AG04449 (cell line): ENCODE measurements around the gene EIF6.

Source experiments
- CTCF ChIA-PET: fragments of 350-600 bp; formaldehyde crosslinking; extraction: SDS; loops from one replicate; lab custom pipeline; 2021; ENCODE audit warnings: antibody characterized with exemption; lab: Yijun Ruan, JAX
- POLR2A ChIA-PET: fragments of 400-600, 350-600 bp; formaldehyde crosslinking; extraction: SDS; loops from one replicate; lab custom pipeline; 2020; ENCODE audit warnings: antibody characterized with exemption, inconsistent platforms; lab: Yijun Ruan, JAX
- DNase-seq: peaks from one replicate; pipeline ENCODE4 v3.0.0-alpha.2; 2010; ENCODE audit warnings: low read depth, low spot score
- H3K4me3 ChIP-seq: 2 replicates; pipeline ENCODE4 v1.5.1; 2011; ENCODE audit warnings: low read depth, mild to moderate bottlenecking, control low read depth, low read length
- TF ChIP-seq, protein P1 (sequence below): IDR thresholded peaks from one replicate; pipeline ENCODE4 v1.5.1; 2011; ENCODE audit warnings: mild to moderate bottlenecking, moderate library complexity, low read length, control low read depth, inconsistent platforms; ENCODE audit not compliant: insufficient read depth; ENCODE audit errors: missing control alignments

The EIF6 gene

DNA sequence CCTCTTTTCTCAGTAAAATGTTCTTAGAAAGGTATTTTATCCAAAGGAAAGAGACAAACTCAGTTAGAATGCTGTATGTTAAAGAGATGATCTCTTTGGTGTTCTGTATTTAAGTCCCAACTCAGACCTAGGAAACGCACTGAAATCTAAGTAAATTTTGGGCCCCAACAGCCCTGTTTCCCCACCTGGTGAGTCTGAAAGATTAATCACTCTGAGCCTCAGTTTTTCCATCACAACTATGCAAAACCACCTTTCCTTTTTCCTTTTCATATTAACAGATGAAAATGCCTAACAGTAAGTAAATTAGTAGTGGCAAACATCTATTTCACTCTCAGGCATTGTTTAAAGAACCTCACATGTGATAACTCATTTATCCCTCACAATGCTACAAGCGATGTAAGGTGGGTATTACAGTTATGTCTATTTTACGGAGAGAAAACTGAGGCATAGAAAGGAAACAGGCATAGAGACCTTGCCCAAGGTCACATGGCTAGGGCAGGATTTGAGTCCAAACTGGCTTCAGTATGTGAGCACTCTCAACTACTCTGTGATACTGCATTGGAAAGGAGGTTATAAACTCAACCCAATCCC is 43.6 kb upstream of the EIF6 start:
- H3K4me3 ChIP-seq: no peak overlapping the region
- TF ChIP-seq, protein P1, sequence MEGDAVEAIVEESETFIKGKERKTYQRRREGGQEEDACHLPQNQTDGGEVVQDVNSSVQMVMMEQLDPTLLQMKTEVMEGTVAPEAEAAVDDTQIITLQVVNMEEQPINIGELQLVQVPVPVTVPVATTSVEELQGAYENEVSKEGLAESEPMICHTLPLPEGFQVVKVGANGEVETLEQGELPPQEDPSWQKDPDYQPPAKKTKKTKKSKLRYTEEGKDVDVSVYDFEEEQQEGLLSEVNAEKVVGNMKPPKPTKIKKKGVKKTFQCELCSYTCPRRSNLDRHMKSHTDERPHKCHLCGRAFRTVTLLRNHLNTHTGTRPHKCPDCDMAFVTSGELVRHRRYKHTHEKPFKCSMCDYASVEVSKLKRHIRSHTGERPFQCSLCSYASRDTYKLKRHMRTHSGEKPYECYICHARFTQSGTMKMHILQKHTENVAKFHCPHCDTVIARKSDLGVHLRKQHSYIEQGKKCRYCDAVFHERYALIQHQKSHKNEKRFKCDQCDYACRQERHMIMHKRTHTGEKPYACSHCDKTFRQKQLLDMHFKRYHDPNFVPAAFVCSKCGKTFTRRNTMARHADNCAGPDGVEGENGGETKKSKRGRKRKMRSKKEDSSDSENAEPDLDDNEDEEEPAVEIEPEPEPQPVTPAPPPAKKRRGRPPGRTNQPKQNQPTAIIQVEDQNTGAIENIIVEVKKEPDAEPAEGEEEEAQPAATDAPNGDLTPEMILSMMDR: no peak
- no peak for DNase-seq
- ChIA-PET POLR2A (no interaction called here), CTCF (interaction anchor here (1.0 to 6.5 kb wide), 4 partner anchors 10 to 31 kb away, joined by 3 to 62 read pairs (median 4); no protein-coding TSS in a partner anchor)

DNA sequence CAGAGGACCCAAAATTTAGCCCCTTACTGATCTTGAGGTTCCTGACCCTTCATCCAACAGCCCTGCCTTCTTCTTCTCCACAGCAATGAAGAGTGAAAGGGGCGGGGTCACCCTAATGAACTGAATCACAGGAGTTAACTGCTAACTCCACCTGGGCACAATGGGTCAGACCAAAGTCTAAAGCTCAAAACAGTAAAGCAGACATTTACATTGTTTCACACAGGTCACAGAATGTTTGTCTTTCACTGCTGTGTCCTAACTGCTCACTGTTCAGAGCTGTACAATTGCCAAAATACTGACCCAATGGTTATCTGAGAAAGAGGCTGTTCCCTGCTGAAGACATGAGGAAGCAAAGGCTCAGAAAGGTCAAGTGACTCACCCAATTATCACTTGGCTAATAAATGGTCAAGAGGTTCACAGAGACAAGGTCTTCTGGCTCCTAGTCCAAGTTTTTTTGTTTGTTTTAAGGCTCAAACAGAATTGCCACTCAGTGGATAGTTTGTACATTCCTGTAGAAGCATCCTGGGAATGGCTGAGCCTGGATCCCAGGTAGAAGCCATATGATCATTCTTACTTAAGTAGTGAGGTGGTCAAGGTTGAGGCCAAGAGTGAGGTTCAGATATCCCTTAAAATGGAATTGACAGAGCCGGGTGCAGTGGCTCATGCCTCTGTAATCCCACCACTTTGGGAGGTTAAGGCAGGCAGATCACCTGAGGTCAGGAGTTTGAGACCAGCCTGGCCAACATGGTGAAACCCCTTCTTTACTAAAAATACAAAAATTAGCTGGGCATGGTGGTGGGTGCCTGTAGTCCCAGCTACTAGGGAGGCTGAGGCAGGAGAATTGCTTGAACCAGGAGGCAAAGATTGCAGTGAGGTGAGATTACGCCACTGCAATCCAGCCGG is 42.8 kb upstream of the EIF6 start:
- ChIA-PET CTCF (interaction anchor here (0.9 to 6.5 kb wide), 3 partner anchors 10 to 22 kb away, joined by 3 to 62 read pairs (median 3); no protein-coding TSS in a partner anchor), POLR2A (no interaction called here)
- H3K4me3 ChIP-seq: no peak overlapping the region
- no peak for DNase-seq
- TF ChIP-seq, protein P1: no peak

DNA sequence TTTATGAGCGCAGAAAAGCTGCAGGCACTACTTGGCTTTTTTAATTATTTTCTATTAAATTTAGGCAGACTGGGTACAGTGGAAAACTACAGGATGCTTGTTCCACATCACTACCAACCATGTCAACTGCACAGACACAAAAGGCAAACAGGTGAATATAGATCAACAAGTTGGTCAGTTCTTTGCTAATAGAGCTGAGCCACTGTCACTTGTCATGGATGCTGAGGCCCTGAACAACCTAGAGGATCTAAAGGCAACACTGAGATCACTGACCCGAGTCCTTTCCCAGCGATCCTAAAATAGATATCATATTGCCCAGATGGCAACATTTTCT is 42.1 kb upstream of the EIF6 start:
- TF ChIP-seq, protein P1: no peak
- CTCF ChIA-PET: interaction anchor here (0.9 to 6.5 kb wide), 3 partner anchors 11 to 22 kb away, joined by 3 to 62 read pairs (median 3); no protein-coding TSS in a partner anchor
- POLR2A ChIA-PET: no interaction called here
- no peak for DNase-seq
- H3K4me3 ChIP-seq: no peak overlapping the region

DNA sequence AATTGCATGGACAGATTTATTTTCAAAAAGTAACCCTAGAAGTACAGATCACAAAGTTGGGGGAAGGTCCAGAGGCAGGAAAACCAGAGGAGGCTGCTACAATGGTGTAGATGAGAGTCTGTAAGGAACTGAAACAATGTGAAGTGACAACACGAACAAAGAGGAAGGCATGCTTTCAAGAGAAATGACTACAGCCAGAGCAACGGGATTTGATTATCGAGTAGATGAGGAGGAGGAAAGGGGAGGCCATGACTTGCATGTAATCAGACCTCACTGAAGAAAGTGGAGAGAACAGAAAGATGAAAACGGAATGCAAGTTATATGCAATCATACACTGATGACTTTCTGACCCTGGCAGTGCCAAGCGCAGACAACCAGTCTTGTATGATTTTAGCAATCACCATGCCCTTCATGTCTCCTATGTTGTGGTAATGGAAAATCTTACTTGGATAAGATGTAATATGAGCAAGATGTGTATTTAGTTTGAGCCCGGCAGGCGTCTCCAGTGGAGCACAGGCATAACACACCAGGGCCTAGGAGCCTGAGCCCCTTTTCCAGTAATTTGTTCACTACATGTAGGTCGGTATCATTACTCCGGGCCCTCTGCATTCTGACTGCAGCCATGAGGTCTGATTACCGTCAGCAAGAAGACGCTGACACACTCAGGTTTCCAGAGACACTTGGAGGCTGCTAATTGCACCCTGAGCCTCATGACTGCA is 41.6 kb upstream of the EIF6 start:
- no peak overlapping the region for H3K4me3 ChIP-seq
- no peak for DNase-seq
- POLR2A ChIA-PET: no interaction called here
- TF ChIP-seq, protein P1: no peak
- CTCF ChIA-PET: interaction anchor here (0.9 kb wide), 1 partner anchor 16 kb away, joined by 3 read pairs; no protein-coding TSS in a partner anchor

DNA sequence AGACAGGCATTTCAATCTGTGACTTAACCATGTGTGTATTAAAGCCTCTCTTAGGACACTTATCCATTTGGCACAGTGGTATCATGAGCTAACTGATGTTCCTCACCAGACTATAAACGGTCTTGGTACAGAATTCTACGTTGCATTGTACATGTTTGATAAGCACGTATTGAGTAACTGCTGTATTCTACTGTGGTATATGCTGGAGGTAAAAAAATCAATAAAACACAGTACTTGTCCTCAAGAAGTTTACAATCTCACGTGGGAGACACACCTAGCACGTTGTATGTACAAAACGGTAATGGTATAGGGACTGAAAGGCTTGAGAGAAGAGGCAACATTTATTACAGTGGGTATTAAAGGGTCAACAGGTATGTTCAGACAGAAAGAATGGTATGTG is 40.8 kb upstream of the EIF6 start:
- DNase-seq: no peak
- no peak overlapping the region for H3K4me3 ChIP-seq
- ChIA-PET CTCF (no interaction called here), POLR2A (no interaction called here)
- TF ChIP-seq, protein P1: no peak
